Measurements from ENCODE around the gene PTPRD. TPM values are rescaled to one million over a fixed set of nuclear protein-coding genes. Genes with fewer than 3 reads are reported as not detected.

The PTPRD gene
- total RNA-seq, 1 experiment from 2014 or later, result 0.02 TPM

DNA sequence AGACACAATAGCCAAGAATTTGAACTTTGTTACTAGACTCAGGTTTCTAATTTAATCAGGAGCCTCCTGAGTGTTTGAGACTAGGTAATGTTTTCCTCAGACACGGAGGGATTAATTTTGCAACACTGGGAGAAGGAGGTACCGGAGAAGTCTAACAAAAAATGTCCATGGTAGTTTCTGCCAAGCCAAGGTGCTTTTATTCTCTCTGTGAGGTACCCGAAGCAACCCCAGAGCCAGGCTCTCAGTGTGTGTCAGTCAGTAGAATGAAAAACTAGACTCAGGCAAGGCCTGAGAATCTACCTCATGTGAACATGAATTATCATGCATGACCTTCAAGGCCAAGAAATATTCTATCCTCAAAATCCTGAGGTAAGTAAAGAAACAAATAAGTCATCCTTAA lies 1832.4 kb downstream of the PTPRD start:
- BruUV-seq (replicated peaks), result no TSS peak
- TF ChIP-seq CEBPB (IDR thresholded peaks at IDR 0.05; ENCODE audit: low read depth), result no peak
- no peak for TF ChIP-seq ZFX (IDR thresholded peaks at IDR 0.05)
- TF ChIP-seq EZH2 (IDR thresholded peaks at IDR 0.05), result no peak
- TF ChIP-seq POLR2A (IDR thresholded peaks at IDR 0.05; ENCODE audit: borderline replicate concordance, extremely low read depth, insufficient read depth, insufficient read length), result no peak
- no peak for TF ChIP-seq FOSL1 (IDR thresholded peaks at IDR 0.05; ENCODE audit: low read depth)
- no peak for TF ChIP-seq TCF7L2 (IDR thresholded peaks at IDR 0.05; ENCODE audit: borderline replicate concordance, extremely low read depth, insufficient read depth, insufficient read length)
- no peak for TF ChIP-seq SP1 (IDR thresholded peaks at IDR 0.05; ENCODE audit: low read depth)
- TF ChIP-seq, protein P1, sequence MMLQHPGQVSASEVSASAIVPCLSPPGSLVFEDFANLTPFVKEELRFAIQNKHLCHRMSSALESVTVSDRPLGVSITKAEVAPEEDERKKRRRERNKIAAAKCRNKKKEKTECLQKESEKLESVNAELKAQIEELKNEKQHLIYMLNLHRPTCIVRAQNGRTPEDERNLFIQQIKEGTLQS (IDR thresholded peaks at IDR 0.05), result no peak
- no peak for TF ChIP-seq POLR2AphosphoS5 (IDR thresholded peaks at IDR 0.05; ENCODE audit: low read depth, low read length)
- TF ChIP-seq SRF (IDR thresholded peaks at IDR 0.05; ENCODE audit: low read depth), result no peak
- TF ChIP-seq JUND (IDR thresholded peaks at IDR 0.05), result no peak
- TF ChIP-seq YY1 (IDR thresholded peaks at IDR 0.05; ENCODE audit: extremely low read depth, insufficient replicate concordance, low read depth, low read length), result no peak
- TF ChIP-seq, protein P2, sequence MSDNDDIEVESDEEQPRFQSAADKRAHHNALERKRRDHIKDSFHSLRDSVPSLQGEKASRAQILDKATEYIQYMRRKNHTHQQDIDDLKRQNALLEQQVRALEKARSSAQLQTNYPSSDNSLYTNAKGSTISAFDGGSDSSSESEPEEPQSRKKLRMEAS (IDR thresholded peaks at IDR 0.05), result no peak
- TF ChIP-seq, protein P3, sequence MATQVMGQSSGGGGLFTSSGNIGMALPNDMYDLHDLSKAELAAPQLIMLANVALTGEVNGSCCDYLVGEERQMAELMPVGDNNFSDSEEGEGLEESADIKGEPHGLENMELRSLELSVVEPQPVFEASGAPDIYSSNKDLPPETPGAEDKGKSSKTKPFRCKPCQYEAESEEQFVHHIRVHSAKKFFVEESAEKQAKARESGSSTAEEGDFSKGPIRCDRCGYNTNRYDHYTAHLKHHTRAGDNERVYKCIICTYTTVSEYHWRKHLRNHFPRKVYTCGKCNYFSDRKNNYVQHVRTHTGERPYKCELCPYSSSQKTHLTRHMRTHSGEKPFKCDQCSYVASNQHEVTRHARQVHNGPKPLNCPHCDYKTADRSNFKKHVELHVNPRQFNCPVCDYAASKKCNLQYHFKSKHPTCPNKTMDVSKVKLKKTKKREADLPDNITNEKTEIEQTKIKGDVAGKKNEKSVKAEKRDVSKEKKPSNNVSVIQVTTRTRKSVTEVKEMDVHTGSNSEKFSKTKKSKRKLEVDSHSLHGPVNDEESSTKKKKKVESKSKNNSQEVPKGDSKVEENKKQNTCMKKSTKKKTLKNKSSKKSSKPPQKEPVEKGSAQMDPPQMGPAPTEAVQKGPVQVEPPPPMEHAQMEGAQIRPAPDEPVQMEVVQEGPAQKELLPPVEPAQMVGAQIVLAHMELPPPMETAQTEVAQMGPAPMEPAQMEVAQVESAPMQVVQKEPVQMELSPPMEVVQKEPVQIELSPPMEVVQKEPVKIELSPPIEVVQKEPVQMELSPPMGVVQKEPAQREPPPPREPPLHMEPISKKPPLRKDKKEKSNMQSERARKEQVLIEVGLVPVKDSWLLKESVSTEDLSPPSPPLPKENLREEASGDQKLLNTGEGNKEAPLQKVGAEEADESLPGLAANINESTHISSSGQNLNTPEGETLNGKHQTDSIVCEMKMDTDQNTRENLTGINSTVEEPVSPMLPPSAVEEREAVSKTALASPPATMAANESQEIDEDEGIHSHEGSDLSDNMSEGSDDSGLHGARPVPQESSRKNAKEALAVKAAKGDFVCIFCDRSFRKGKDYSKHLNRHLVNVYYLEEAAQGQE (IDR thresholded peaks at IDR 0.05; ENCODE audit: low read depth), result no peak
- TF ChIP-seq SIN3A (IDR thresholded peaks at IDR 0.05; ENCODE audit: low read depth), result no peak
- TF ChIP-seq CBX3 (IDR thresholded peaks at IDR 0.05; ENCODE audit: low read depth), result no peak
- ChIA-PET CTCF (no interaction called here), POLR2A (no interaction called here), RAD21 (ENCODE audit: low non-redundant PET in 1 of 2, low total read pairs in 2 of 2, uncharacterized antibody in 2 of 2, unreplicated experiment in 2 of 2) (no interaction called here)
- Histone ChIP-seq H3K27ac (ENCODE audit: low read depth, low read length) (no peak overlapping the region), H3K9me2 (ENCODE audit: insufficient read depth) (no peaks in the 10 kb centered on the region), H3K79me2 (ENCODE audit: insufficient read depth, low read length) (no peaks in the 10 kb centered on the region), H3K27me3 (ENCODE audit: insufficient read depth, low read length) (no peaks in the 10 kb centered on the region), H3K36me3 (ENCODE audit: control insufficient read depth in 1 of 2, insufficient read depth in 2 of 2, low read length in 2 of 2) (no peaks in the 10 kb centered on the region), H3K9me3 (ENCODE audit: control insufficient read depth in 1 of 2, insufficient read depth in 1 of 2, low read depth in 1 of 2, low read length in 2 of 2) (peaks cover 3 to 48% of the 10 kb centered on the region in 2 experiments; a peak in 2 of 4 replicates), H3K4me1 (ENCODE audit: control insufficient read depth in 1 of 2, insufficient read depth in 2 of 2, low read length in 2 of 2) (no peaks in the 10 kb centered on the region), H4K20me1 (ENCODE audit: insufficient read depth) (no peaks in the 10 kb centered on the region), H2AFZ (ENCODE audit: low read depth, low read length, poor library complexity, severe bottlenecking) (no peak overlapping the region), H3K4me3 (replicated peaks in 1 of 2; ENCODE audit: low read depth in 1 of 2, low read length in 2 of 2) (no peak overlapping the region), H3K4me2 (ENCODE audit: low read length) (no peak overlapping the region), H3K9ac (ENCODE audit: low read length) (no peak overlapping the region)
- ATAC-seq (no peak), DNase-seq (ENCODE audit: low read depth, low spot score) (no peak)
- intact Hi-C loops (cut with micrococcal nuclease), result no loop called here
